NCI-H82 (cell line): ENCODE measurements around the gene RAD50.
"Not testable (repeated sequence)": the region's sequence is repeated elsewhere in the genome, so short reads cannot be mapped to it uniquely, and the experiment has no call there.

Experiments used
- DNase-seq: peaks from one replicate; lab custom pipeline; 2025; lab: John Stamatoyannopoulos, UW

RAD50 gene

DNA sequence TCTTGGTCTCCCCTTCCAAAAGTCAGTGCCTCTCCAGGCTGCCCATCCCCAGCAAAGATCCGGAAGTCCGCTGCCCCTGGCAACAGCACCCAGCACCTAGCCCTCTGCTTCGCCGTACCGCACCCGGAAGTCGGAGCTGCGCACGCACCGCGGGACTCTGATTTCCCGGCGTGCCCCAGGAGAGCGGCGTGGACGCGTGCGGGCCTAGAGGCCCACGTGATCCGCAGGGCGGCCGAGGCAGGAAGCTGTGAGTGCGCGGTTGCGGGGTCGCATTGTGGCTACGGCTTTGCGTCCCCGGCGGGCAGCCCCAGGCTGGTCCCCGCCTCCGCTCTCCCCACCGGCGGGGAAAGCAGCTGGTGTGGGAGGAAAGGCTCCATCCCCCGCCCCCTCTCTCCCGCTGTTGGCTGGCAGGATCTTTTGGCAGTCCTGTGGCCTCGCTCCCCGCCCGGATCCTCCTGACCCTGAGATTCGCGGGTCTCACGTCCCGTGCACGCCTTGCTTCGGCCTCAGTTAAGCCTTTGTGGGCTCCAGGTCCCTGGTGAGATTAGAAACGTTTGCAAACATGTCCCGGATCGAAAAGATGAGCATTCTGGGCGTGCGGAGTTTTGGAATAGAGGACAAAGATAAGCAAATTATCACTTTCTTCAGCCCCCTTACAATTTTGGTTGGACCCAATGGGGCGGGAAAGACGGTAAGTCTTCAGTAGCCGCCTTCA, at the start of gene RAD50:
Gene RAD50, plus strand, starts transcription at position 215 of the 715 bp plus-strand sequence. Its CDS starts 348 bp downstream, at position 563.
- DNase-seq = peak; percentile 91

DNA sequence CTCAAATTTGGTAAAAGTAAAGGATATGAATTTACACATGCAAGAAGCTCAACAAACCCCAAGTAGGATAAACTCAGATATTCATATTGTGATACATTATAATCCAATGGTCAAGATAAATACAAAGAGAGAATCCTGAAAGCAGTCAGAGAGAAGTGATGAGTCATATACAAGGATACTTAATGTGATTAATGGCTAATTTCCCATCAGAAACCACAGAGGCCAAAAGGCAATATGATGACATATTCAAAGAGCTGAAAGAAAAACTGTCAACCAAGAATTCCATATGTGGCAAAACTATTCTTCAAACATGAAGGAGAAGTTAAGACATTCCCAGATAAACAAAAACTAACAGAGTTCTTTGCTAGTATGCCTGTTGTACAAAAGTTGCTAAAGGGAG, 46.7 kb upstream of the RAD50 start:
- no peak for DNase-seq

DNA sequence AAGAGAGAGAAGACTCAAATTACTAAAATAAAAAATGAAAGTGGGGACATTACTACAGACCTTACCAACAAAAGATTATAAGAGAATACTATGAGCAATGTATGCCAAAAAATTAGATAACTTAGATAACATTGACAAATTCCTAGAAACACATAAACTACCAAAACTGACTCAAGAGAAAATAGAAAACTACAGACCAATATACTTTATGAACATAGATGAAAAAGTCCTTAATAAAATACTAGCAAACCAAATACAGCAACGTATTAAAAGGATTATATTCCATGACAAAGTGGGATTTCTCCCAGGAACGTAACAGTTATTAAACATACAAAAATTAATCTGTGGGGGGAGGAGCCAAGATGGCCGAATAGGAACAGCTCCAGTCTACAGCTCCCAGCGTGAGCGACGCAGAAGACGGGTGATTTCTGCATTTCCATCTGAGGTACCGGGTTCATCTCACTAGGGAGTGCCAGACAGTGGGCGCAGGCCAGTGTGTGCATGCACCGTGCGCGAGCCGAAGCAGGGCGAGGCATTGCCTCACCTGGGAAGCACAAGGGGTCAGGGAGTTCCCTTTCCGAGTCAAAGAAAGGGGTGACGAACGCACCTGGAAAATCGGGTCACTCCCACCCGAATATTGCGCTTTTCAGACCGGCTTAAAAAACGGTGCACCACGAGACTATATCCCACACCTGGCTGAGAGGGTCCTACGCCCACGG, 43.0 kb upstream of the RAD50 start:
- not testable (repeated sequence) for DNase-seq

DNA sequence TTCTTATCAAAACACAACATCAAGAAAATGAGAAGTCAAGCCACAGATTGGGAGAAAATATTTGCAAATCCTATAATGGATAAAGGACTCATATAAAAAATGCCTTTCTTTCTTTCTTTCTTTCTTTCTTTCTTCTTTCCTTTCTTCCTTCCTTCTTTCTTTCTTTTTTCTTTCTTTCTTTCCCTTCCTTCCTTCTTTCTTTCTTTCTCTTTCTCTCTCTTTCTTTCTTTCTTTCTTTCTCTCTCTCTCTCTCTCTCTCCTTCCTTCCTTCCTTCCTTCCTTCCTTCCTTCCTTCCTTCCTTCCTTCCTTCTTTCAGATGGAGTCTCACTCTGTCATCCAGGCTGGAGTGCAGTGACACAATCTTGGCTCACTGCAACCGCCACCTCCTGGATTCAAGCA, 34.7 kb upstream of the RAD50 start:
- DNase-seq = not testable (repeated sequence)

DNA sequence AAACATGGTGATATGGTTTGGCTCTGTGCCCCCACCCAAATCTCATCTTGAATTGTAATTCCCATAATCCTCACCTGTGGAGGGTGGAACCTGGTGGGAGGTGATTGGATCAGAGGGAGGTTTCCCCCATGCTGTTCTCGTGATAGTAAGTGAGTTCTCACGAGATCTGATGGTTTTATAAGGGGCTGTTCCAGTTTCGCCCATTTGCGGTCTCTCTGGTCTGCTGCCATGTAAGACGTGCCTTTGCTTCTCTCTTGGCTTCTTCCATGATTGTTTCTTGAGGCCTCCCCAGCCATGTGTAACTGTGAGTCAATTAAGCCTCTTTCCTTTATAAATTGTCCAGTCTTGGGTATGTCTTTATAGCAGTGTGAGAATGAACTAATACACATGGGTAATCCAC, 31.9 kb upstream of the RAD50 start:
- DNase-seq = not testable (repeated sequence)

DNA sequence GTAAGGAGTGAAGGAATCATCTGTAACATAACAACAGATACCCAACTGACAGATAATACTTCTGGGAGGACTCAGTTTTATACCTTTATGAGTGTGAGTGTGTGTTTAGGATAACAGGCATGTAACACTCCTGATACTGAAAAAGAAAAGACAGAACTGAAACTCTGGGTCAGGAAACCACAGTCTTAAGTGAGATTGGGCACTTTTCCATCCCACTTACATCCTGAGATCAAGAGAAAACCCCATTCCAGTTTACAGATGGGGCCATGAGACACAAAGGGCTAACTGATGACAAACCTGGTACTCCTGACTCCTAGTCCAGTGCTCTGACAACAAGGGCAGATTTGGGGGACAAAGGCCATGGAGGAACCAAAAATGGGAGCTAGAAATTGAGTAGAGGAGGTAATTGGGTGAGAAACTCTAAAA, 31.5 kb upstream of the RAD50 start:
- DNase-seq = no peak

DNA sequence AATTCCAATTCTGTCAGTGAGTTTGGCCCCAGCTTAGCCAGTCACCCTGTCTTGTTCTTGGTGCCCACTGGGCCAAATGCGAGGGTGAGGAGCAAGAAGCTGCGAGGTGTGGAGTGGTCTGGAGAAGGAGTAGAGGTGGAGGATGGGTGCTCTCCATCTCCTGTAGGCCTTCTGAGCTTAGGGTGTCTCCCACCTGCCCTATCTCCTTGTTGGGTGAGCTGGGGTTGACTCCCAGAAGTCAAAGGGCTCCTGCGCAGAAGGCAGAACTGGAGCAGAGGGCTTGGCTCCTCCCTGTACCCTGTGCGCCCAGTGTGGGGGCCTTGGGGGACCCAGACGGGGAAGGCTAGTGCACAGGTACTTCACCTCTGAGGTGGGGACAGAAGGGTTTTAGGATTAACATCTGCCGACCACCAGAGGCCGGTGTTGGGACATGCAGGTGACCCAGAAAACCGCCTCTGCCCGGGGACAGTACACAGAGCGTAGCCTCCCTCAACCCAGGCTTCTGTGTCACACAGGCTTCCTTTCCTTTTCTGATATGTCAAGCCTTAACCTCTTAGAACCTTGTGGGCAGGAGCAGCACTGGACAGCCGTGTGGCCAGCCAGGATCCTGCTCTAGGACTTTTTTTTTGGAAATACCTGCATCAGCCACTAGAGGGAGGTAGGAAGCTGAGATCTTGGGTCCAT, 30.3 kb upstream of the RAD50 start:
- peak; percentile 67 for DNase-seq

DNA sequence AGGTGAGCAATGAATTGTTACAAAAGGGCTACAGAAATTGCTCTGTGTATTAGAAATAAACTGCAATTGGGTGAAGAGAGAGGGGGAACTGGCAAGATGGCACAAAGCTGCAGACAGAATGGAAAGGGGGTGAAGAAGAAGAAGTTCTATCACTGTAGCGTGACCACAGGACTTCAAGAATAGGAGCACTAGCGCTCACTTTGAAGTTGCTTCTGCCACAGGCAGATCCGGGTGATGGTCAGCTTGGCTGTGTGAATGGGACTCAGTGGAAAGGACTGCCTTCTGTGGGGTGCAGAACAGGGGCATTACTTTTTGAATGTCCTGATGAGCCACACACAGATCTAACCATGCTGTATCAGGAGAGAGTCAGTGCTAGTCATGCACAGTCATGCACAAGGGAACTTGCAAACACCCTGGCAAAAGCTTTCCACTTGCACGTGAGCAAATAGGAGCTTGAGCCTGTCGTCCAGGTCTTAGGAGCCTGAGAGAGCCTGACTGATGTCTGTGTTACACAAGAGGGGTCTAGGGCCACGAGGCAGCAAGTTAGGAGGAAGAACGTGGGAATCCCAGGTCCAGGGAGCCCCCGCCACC, 29.7 kb upstream of the RAD50 start:
- no peak for DNase-seq

DNA sequence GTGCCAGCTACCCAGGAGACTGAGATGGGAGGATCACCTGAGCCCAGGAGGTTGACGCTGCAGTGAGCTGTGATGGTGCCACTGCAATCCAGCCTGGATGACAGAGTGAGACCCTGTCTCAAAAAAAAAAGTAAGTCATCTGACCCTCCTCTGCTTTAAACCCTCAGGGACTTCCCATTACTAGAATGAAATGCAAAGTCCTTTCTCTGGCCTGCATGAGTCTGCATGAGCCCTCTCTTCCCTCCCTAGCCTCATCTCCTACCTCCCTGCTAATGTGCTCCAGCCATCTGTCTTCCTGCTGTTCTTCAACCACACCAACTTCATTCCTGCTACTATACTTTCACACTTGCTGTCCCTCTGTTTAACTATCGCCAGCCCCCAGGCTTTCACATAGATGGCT, 28.8 kb upstream of the RAD50 start:
- peak; percentile 2 for DNase-seq

DNA sequence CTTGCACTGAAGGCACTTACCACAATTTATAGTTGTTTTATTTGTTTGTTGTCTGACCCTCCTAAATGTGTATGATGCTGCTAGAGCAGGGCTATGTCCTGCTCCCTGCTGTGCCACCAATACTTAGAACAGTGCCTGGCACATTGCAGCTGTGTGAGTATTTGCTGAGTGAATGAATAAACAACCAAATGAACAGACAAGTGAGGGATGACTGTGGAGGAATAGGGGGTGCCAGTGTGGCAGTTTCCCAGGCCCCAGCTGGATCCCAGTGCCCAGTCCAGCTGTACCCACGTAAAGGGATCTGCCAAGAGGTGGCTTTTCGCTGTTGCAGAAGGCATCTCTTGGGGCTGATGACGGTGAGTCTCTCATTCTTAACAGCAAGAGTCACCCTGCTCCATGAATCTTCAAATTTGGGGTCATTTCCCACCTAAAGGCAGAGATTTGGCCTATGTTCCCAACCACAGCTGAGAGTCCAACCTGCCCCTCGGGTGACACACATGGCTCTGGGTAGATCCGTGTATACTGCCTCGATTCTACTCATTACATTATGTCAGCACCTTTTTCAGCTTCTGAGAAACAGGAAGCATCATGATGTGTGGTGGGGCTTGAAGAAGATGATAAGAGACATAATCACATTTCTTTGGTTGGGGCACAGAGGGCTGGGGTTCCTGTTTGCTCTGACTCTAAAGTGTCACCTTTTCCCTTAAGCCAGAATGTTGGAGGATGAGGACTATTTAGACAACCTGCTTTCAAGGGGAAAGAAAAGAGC, 27.7 kb upstream of the RAD50 start:
- DNase-seq = no peak

DNA sequence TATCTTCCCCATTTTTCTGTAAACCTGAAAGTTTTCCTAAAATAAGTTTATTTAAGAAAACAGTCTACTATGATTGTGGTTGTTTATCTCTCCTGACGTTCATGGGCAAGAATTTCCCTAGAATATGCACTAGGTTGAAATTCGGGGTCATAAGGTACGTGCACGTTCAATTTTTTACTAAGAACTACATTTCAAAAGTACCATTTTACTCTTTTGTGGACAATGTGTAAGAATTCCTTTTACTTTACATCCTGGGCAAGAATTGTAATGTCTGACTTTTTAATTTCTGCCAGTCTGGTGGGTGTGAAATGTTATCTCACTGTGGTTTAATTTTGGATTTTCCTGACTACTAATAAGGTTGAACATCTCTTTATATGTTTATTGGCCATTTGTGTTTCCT, 25.8 kb upstream of the RAD50 start:
- DNase-seq = no peak

DNA sequence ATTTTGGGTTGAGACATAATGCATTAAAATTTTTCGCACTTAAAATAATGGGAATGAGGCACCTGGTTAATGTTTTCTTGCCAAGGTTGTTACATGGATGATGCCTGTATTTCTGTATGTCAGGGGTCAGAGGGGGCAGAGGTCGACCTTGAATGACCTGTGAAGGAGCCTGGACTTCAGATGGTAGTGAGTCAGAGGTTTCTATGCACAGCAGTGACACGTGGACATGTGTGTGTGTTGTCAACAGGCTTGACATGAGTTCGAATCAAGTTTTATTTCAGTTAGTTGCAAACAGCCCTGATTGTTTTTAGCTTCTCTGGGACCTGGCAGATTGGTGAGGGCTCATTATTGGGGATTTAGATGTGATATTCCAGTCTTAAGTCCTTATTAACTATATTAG, 17.1 kb upstream of the RAD50 start:
- DNase-seq = no peak

DNA sequence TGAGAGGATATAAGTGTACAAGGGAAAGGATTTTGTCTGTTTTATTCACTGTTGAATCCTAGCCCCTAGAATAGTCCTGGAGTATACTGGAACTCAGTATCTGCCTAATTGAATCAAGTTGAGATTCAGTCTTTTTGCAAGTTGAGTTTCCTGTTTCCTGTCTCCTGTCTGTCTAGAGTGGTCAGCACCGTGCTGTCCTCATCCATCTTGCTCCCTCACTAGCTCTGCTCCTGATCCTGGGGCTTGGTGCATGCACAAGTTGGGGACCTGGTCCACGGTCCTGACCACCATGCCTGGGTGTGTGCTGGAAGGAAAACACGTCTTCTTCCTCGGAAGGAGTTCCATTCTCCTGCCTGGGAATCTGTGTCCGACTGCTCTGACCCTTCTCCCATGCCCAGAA, 16.6 kb upstream of the RAD50 start:
- DNase-seq = no peak

DNA sequence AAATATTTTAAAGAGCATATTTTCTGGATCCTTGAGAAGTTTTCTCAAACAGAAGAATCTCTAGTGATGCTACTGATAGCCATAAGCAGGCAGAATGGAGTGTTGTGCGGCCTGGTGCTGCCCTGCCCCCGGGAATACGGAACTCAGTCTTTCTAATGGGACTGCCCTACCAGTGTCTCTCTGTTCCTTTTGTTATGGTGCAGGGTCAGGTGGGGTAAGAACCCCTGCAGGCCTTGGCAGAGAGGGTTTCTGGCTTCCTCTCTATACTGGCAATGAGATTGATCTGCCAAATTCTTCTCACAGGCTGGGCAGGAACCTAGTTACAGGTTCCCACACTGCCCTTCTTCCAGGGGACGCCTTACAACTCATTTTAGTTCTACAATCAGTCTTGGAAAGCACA, 16.0 kb upstream of the RAD50 start:
- DNase-seq = no peak

DNA sequence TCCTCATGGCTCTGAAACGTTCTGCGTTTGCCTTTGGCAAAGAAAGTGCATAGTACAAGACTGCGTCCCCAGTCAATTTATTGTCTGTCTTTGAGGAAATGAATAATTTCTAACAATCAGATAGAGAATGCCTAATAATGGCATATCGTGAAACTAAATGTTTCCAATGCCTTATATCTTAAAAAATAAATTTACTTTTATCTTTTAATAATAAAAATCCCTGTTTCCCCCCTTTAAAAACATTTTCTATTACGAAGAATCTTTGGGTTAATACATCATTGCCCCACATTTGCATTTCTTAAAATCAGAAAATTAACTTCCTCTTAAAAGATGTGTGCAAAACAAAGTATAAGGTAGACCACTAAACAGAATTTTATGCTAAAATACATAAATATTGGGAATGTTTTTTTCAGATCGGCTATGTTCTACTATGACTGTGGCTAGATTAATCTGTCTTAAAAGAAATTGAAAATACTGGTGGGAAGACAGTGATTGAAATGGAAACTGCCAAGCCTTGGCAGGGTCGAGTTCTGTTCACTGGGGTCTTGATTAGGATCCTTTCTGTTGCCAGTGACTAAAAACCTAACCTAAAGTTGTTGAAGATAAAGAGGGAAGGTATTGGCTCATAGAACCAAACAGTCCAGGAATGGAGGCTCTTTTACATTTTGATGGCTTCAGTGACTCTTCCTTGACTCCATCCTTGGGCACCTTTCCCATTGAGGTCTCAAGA, 13.1 kb upstream of the RAD50 start, which contains the start of gene IL5:
Gene IL5, minus strand, starts transcription at position 51 of the 730 bp plus-strand sequence. Its CDS starts 44 bp downstream, at position 7.
- no peak for DNase-seq

DNA sequence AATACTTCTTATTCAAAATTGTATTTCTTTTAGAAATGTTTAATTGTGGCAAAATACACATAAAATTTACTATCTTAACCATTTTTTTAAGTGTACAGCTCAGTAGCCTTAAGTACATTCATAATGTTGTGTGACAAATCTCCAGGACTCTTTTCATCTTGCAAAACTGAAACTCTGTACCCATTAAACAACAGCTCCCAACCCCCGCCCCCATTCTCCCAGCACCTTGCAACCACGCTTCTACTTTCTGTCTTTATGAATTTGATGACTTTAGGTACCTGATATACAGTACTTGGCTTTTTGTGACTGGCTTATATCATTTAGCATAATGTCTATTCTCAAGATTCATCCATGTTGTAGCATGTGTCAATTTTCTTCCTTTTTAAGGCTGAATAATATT, 10.7 kb upstream of the RAD50 start:
- no peak for DNase-seq

DNA sequence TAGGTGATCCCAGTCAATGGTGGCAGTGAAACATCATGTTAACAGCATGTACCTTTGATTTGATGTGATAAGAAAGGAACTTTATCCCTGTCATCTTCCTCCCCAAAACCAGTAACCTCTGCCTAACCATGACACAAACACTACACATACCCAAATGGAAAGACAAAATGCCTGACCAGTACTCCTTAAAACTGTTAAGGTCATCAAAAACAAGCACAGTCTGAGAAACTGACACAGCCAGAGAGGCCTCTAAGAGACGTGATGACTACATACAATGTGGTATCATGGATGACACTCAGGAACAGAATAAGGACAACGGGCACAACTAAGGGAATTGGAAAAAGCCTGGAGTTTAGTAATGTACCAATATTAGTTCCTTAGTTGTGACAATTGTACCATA, 9.5 kb upstream of the RAD50 start:
- no peak for DNase-seq

DNA sequence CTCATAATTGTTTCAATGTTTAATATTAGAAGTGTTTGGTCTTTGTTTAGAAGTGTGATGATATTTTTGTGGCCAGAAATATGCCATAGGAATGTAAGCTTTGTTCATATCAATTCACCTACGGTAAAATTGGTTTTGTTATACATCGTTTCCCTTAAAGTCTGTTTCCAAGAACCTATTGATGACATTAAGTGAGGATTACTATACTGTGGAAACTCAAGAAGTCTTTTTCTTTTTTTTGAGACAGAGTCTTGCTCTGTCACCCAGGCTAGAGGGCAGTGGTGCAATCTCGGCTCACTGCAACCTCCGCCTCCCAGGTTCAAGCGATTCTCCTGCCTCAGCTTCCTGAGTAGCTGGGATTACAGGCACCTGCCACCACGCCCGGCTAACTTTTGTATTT, 7.9 kb upstream of the RAD50 start:
- not testable (repeated sequence) for DNase-seq

DNA sequence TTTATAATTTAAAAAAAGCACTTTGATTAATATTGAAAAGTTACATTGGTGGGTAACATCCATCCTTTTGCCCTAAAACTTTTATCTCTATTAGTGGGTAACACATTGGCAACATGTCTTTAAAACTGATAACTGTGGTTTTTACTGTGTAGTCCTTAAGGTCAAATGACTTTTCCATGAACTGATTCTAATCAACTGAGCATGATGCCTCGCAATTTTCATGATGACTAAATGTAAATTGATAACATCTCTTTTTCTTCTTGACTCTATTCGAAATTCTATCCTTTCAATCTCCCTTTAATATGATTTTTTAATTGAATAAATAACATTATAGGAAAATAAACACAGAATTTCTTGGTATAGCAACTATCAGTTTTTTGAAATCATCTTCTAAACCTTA, 7.2 kb upstream of the RAD50 start:
- DNase-seq = no peak

DNA sequence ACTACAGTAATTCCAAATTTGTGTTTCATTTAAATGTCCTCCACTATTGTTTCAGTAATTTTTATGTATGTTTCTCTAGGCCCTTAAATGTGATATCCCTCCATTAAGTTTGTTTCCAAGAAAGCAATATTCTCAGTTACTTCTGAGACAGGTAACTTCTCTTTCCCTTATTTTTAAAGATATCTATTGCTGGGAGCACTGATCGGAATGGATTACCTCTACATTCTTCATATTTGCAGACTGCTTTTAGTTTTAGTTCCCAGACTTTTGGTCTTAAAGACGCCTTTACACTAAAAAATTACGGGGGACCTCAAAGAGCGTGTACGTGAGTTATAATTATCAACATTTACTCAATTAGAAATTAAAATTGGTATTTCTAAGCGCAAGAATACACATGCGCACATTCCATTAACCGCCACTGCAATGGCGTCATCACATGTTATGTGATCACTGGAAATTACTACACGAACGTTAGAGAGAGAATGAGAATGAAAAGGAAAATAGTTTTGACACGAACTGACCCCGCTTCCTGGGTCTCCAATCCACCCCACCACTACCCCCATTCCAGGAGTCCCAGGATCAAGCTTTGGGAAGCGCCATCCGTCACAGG, 519 bp upstream of the RAD50 start:
- no peak for DNase-seq
